Astrocyte of the cerebellum (primary cell): ENCODE data around the gene CAMTA1.

Source experiments
- DNase-seq: peaks from one replicate; pipeline ENCODE4 v3.0.0-alpha.2; 2011; ENCODE audit warnings: low read depth
- H3K4me3 ChIP-seq: 2 replicates; pipeline ENCODE4 v1.5.1; 2011; ENCODE audit warnings: mild to moderate bottlenecking, low read depth, low read length, moderate library complexity
- CTCF ChIP-seq: IDR thresholded peaks from 2 replicates; pipeline ENCODE4 v1.5.1; 2012; ENCODE audit warnings: low read length, low read depth, moderate library complexity, mild to moderate bottlenecking; ENCODE audit errors: missing control alignments
- in situ Hi-C: cut with HindIII; loops from 2 replicates; pipeline ENCODE4 v1.10.0; 2017; ENCODE audit warnings: low sequenced_read_pairs

CAMTA1 gene

DNA sequence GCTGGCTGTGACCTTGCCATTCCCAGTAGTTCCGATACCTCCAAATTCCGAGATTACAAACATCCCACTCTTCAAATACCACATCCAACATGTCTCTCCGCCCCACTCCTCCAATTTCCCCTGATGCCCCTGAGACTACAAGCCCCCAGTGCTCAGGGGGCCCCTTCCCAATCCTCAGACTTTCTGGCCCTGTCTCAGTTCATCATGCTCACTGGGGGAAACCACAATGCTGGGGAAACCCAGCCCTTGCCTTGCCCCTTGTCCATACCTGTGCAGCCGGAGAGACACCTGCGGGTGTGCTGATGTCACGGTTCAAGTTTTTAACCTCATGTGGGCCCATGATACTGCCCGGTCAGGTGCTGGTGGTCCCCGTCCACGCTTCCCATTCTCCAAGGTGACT is 226.6 kb downstream of the CAMTA1 start:
- H3K4me3 ChIP-seq, result no peak overlapping the region
- no peak for DNase-seq
- no peak for TF ChIP-seq CTCF
- in situ Hi-C loops, result loop anchor here (5.0 kb wide), 1 partner anchor 65 kb away; no protein-coding TSS in a partner anchor

DNA sequence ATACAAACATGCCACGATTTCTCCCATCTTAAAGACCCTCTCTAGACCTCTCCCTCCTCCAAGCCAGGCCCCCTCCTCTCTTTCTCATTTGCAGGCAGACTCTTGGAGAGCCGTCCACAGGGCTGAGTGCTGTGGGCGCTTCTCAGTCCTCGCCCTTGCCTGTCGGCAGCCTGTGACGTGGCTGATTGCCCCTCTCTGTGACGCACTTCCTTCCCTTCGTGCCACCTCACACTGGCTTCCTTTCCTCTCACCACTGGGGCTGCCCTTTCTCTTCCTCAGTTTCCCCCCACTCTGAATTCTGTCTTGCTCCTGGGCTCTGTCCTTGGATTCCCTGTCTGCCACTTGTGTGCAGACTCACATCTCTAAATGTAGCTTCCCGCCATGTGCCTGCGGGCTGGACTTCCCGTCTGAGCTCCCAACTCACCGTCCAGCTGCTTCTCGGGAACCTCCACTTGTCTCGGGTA is 227.2 kb downstream of the CAMTA1 start:
- no peak overlapping the region for H3K4me3 ChIP-seq
- in situ Hi-C loops, result loop anchor here (5.0 kb wide), 1 partner anchor 65 kb away; no protein-coding TSS in a partner anchor
- no peak for DNase-seq
- TF ChIP-seq CTCF, result no peak

DNA sequence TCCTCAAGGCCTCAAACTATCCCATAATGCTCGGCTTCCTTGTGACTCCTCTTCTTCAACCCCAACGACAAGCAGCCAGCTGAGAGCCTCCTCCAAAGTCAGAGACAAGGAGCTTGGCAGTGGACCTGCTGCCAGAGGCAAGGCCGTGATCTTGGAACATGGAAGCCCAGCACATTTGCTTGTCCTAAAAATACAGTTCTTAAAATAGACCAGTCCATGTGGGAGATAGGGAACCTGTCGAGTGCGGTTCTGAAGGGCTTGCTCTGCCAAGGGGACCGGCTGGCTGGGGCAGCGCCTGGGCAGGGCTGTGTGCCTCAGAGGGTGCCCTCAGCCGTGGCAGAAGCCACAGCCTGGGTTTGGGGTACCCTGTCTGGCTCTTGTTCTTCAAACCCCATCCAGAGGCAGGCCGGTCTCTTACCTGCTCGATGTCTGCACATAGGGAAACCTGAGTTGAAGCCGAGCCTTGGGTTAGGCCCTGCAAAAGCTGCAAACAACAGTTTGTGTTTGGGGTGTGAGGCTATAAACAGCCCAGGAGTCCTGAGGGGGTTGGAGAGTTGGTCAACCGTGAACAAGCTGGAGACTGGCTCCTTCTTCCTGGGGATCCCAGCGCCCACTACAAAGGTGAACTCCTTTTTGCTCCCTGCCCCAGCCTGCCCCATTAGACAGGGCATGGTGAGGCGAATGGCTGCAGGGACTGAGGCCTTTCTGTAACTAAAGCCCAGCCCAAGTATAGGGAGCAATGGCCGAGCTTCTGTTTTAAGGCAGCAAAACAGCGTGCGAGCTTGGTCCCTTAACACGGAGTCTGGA is 228.8 kb downstream of the CAMTA1 start:
- DNase-seq, result no peak
- in situ Hi-C loops, result loop anchor here (5.0 kb wide), 1 partner anchor 63 kb away; no protein-coding TSS in a partner anchor
- no peak overlapping the region for H3K4me3 ChIP-seq
- no peak for TF ChIP-seq CTCF

DNA sequence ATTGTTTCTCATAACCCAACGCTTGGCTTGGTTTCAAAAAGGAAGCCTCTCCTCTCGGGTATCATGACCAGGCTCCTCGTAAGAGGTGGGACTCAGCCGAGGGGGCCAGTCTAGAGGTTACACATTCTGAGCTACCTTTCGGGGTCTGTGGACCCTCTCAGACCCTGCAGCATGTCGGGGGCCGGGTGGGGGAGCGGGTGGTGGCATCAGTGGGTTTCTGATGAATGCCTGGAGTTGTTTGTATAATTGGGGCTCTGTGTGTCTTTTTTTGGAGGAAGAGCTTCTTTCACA is 229.3 kb downstream of the CAMTA1 start:
- no peak for DNase-seq
- H3K4me3 ChIP-seq, result no peak overlapping the region
- in situ Hi-C loops, result loop anchor here (5.0 kb wide), 1 partner anchor 63 kb away; no protein-coding TSS in a partner anchor
- TF ChIP-seq CTCF, result no peak

DNA sequence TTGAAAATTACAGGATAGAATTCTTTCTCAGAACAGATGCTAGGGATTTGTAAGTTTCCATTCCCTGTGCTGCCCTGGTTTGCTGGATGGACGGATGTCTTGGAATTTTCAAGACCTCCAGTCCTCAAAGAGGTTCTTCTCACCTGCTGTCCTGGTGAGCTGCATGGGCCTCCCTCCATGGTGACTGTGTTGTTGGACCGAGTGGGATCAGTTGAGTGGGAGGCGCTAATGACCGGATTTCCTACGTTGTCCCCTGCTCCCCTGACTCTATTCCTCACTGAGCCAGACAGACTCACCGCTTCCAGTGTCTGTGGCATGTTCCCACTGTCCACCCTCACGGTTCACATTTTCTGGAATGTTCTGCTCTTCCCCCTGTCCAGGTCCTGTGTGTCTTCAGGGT is 229.8 kb downstream of the CAMTA1 start:
- H3K4me3 ChIP-seq, result no peak overlapping the region
- no peak for TF ChIP-seq CTCF
- no peak for DNase-seq
- in situ Hi-C loops, result no loop called here

GRCh38 chr1:7018351-7018750 is 233.1 kb downstream of the CAMTA1 start:
- in situ Hi-C loops, result no loop called here
- no peak overlapping the region for H3K4me3 ChIP-seq
- DNase-seq, result no peak
- no peak for TF ChIP-seq CTCF
